Gastroesophageal sphincter (tissue), 4 donors: Measurements from ENCODE around the gene PGLYRP4. TPM values are rescaled to one million over a fixed set of nuclear protein-coding genes. Genes with fewer than 3 reads are reported as not detected.
"Not testable (repeated sequence)": the region's sequence is repeated elsewhere in the genome, so short reads cannot be mapped to it uniquely, and the experiment has no call there.

Experiments
- ATAC-seq: fragments of 150-250 bp; one replicate; pipeline ENCODE4 v1.9.1; 2016; ENCODE audit warnings: mild to moderate bottlenecking, moderate library complexity
- H3K27ac ChIP-seq, 4 donors: fragments of 200-600 bp; sonication (generic) in 3 of 4; 1 replicate in 3 of 4; 2 replicates in 1 of 4; pipeline ENCODE4 v1.5.1; 2016 to 2019
- H3K27me3 ChIP-seq: fragments of 200-600 bp; sonication (generic); one replicate; pipeline ENCODE4 v1.5.1; 2019
- H3K36me3 ChIP-seq, 2 donors: fragments of 200-600 bp; sonication (generic); one replicate each; pipeline ENCODE4 v1.5.1; 2019; ENCODE audit warnings: control low read depth in 1 of 2
- H3K4me1 ChIP-seq, 3 donors: fragments of 200-600 bp; sonication (generic); 1 replicate in 2 of 3; 2 replicates in 1 of 3; pipeline ENCODE4 v1.5.1; 2016 to 2019; ENCODE audit warnings: control low read depth in 2 of 3
- H3K4me3 ChIP-seq, 2 donors: fragments of 200-600 bp; sonication (generic); one replicate each; pipeline ENCODE4 v1.5.1; 2019; ENCODE audit warnings: mild to moderate bottlenecking in 1 of 2, moderate library complexity in 1 of 2
- H3K9me3 ChIP-seq, 3 donors: fragments of 200-600 bp; sonication (generic); one replicate each; pipeline ENCODE4 v1.5.1; 2017 to 2019; ENCODE audit warnings: control low read depth in 2 of 3
- CTCF ChIP-seq, 4 experiments: fragments of 200-600 bp in 2 of 4; fragments of 450-650 bp in 2 of 4; sonication (generic) in 1 of 4; IDR thresholded peaks; one replicate each; pipeline ENCODE4 v1.5.1; 2017 to 2019; ENCODE audit warnings: antibody characterized with exemption in 4 of 4, mild to moderate bottlenecking in 2 of 4, moderate library complexity in 2 of 4
- EP300 ChIP-seq: sonication (generic); formaldehyde crosslinking; IDR thresholded peaks from one replicate; pipeline ENCODE4 v1.6.1; 2017; ENCODE audit warnings: antibody characterized with exemption, mild to moderate bottlenecking
- POLR2A ChIP-seq, 2 donors: fragments of 450-650 bp; IDR thresholded peaks; one replicate each; pipeline ENCODE4 v1.6.1; 2017; ENCODE audit warnings: antibody characterized with exemption in 2 of 2, mild to moderate bottlenecking in 2 of 2, moderate library complexity in 1 of 2
- POLR2AphosphoS5 ChIP-seq: sonication (generic); formaldehyde crosslinking; IDR thresholded peaks from one replicate; pipeline ENCODE4 v1.6.1; 2017; ENCODE audit warnings: antibody characterized with exemption
- WGBS, 2 donors: methylation state at CpG; one replicate each; pipeline ENCODE4 v1.1.5; 2018; ENCODE audit warnings: low coverage in 1 of 2; 5-methylcytosine and 5-hydroxymethylcytosine counted together
- total RNA-seq, 4 donors: library from RNA; depleted of rRNA; stranded (reverse); fragments of >200 nt; gene quantifications; one replicate each; pipeline ENCODE4 v1.1.0, GENCODE V29; 2016

PGLYRP4 gene
- total RNA-seq, 4 donors from 2014 or later, result not detected

- WGBS, 2 donors, result 0 to 27% methylated on average over 1 of the region's 1 CpG
- H3K27me3 ChIP-seq, result peaks cover 16% of the 10 kb centered on the region
- TF ChIP-seq EP300, result no peak
- no peak for TF ChIP-seq POLR2AphosphoS5
- no peak for TF ChIP-seq POLR2A (IDR thresholded peaks at IDR 0.05)
- TF ChIP-seq CTCF (IDR thresholded peaks at IDR 0.05), result no peak
- no peak for ATAC-seq
- no peaks in the 10 kb centered on the region for H3K36me3 ChIP-seq
- peaks cover 0 to 66% (median 0%) of the 10 kb centered on the region in 3 donors for H3K9me3 ChIP-seq
- no peaks in the 10 kb centered on the region for H3K4me1 ChIP-seq
- no peak overlapping the region for H3K27ac ChIP-seq
- H3K4me3 ChIP-seq, result no peak overlapping the region
These were observed 26.1 kb downstream of the PGLYRP4 start for GRCh38 chr1:153322568-153322967.

- H3K4me3 ChIP-seq, H3K27ac ChIP-seq, ATAC-seq, H3K36me3 ChIP-seq, H3K4me1 ChIP-seq: not testable (repeated sequence)
- Histone ChIP-seq H3K9me3 (peaks cover 0 to 53% (median 0%) of the 10 kb centered on the region in 3 donors), H3K27me3 (peaks cover 16% of the 10 kb centered on the region)
- 75 to 82% methylated on average over 7 of the region's 7 CpGs for WGBS, 2 donors
These were observed 30.5 kb downstream of the PGLYRP4 start for GRCh38 chr1:153318145-153318544.

GRCh38 chr1:153316013-153316412 lies 32.6 kb downstream of the PGLYRP4 start:
- H3K27ac ChIP-seq, ATAC-seq, H3K4me3 ChIP-seq, H3K36me3 ChIP-seq, H3K4me1 ChIP-seq: not testable (repeated sequence)
- H3K27me3 ChIP-seq, result peaks cover 15% of the 10 kb centered on the region
- peaks cover 0 to 33% (median 0%) of the 10 kb centered on the region in 3 donors for H3K9me3 ChIP-seq

- H3K36me3 ChIP-seq, H3K27me3 ChIP-seq, H3K4me1 ChIP-seq, H3K27ac ChIP-seq, H3K4me3 ChIP-seq, ATAC-seq: not testable (repeated sequence)
- peaks cover 0 to 17% (median 0%) of the 10 kb centered on the region in 3 donors for H3K9me3 ChIP-seq
These were observed 34.3 kb downstream of the PGLYRP4 start for GRCh38 chr1:153314388-153314787.

- ATAC-seq, result no peak
- TF ChIP-seq EP300 (no peak), POLR2A (IDR thresholded peaks at IDR 0.05) (no peak), CTCF (IDR thresholded peaks at IDR 0.05) (no peak), POLR2AphosphoS5 (no peak)
- H3K27ac ChIP-seq, result no peak overlapping the region
- H3K36me3 ChIP-seq, result no peaks in the 10 kb centered on the region
- WGBS, 2 donors, result 100% methylated on average over 1 of the region's 2 CpGs
- H3K4me3 ChIP-seq, result no peak overlapping the region
- no peaks in the 10 kb centered on the region for H3K27me3 ChIP-seq
- peaks cover 0 to 12% (median 0%) of the 10 kb centered on the region in 3 donors for H3K9me3 ChIP-seq
- H3K4me1 ChIP-seq, result no peaks in the 10 kb centered on the region
These were observed 35.4 kb downstream of the PGLYRP4 start for GRCh38 chr1:153313288-153313687.

GRCh38 chr1:153312570-153313186 lies 36.0 kb downstream of the PGLYRP4 start, which contains the start of gene PGLYRP3:
Gene PGLYRP3, minus strand, starts transcription at chr1:153312952. Its CDS starts 2,287 bp downstream, at chr1:153310665.
- TF ChIP-seq POLR2A (IDR thresholded peaks at IDR 0.05) (no peak), POLR2AphosphoS5 (no peak), EP300 (no peak), CTCF (IDR thresholded peaks at IDR 0.05) (no peak)
- peaks cover under 1% of the 10 kb centered on the region for H3K27me3 ChIP-seq
- no peak for ATAC-seq

More at GRCh38 chr1:153312570-153313186, 36.0 kb downstream of the PGLYRP4 start, which contains the start of gene PGLYRP3:
- no peaks in the 10 kb centered on the region for H3K36me3 ChIP-seq
- no peak within 1 kb of the TSS for H3K4me3 ChIP-seq
- peaks cover 0 to 10% (median 0%) of the 10 kb centered on the region in 3 donors for H3K9me3 ChIP-seq
- 67% methylated on average over 3 of the region's 4 CpGs; no CpG with 5 or more reads in 1 of the 2 donors for WGBS, 2 donors
- no peaks in the 10 kb centered on the region for H3K4me1 ChIP-seq
- H3K27ac ChIP-seq, result no peak within 1 kb of the TSS
